H1 (cell line): ENCODE results near the gene SIGLECL1. TPM values are rescaled to one million over a fixed set of nuclear protein-coding genes. Genes with fewer than 3 reads are reported as not detected.

ENCODE experiments used
- POU5F1 ChIP-seq: IDR thresholded peaks from 2 replicates; pipeline ENCODE4 v1.6.1; 2011; ENCODE audit warnings: low read depth, mild to moderate bottlenecking, low read length, moderate library complexity
- SAP30 ChIP-seq: fragments of 300-600 bp; sonication (generic); IDR thresholded peaks from 2 replicates; pipeline ENCODE4 v1.7.1; 2012; ENCODE audit warnings: low read length, moderate library complexity, mild to moderate bottlenecking, inconsistent platforms; ENCODE audit not compliant: insufficient read depth, insufficient replicate concordance
- polyA plus RNA-seq, 7 experiments: library from polyadenylated mRNA; depleted of rRNA in 3 of 7; stranded (reverse) in 5 of 7; unstranded in 2 of 7; fragments of >200 nt in 5 of 7; fragments of 200-250 nt in 2 of 7; gene quantifications; 1 replicate in 5 of 7; 2 replicates in 1 of 7; 4 replicates in 1 of 7; pipeline versions ENCODE4 v1.2.1 to v1.2.3, GENCODE V29; 2011 to 2013; ENCODE audit warnings: missing spikeins in 2 of 7, mixed read lengths in 2 of 7
- total RNA-seq: library from RNA; stranded (reverse); fragmentation: NEBNext Ultra II Directional; extraction: Animal tissue kit (Norgen Biotek cat#: 25700); gene quantifications from 2 replicates; pipeline ENCODE4 v1.2.1, GENCODE V29; 2021

SIGLECL1 gene
- total and polyA plus RNA-seq, 2 of the 8 experiments (the other 6 are each of a cell fraction or from before 2014, with no cell fraction given), result not detected

DNA sequence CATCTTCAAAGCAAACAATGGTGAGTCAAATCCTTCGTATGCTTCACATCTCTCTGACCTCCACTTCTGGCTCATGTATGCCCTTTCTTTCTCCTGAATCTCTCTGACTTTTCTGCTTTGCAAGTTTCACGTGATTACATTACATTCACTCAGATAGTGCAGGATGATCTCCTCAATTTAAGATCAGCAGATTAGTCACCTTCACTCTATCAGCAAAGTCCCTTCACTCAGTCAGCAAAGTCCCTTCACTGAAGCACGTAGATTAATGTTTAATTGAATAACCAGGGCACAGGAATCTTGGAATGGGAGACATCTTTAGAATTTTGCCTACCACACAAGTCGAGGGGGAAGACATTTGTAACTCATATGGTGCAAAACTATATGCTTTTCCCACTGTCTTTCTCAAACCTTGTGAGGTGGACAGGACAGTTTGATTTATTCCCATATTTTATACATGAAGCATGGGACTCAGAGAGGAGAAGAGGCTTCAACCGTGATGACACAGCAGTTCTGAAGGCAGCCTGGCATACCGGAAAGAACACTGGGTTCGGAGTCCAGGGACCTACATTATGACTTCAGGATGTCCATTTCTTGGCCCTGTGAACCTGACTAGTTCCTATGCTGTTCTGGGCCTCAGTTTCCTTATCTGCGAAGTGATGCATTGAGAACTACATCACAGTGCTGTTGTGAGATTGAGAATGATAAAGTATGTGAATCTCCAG lies 23.3 kb downstream of the SIGLECL1 start (continued):
- no peak for TF ChIP-seq POU5F1
- no peak for TF ChIP-seq SAP30
